HL-60 (cell line): ENCODE results near the gene STRIT1.

Experiments
- POLR2AphosphoS5 ChIP-seq: IDR thresholded peaks from 2 replicates; pipeline ENCODE4 v1.6.1; 2012; ENCODE audit warnings: low read depth
- TF ChIP-seq, protein P1 (sequence below): IDR thresholded peaks from one replicate; pipeline ENCODE4 v1.5.1; 2011; ENCODE audit warnings: low read length, control low read depth, inconsistent platforms; ENCODE audit not compliant: insufficient read depth

DNA sequence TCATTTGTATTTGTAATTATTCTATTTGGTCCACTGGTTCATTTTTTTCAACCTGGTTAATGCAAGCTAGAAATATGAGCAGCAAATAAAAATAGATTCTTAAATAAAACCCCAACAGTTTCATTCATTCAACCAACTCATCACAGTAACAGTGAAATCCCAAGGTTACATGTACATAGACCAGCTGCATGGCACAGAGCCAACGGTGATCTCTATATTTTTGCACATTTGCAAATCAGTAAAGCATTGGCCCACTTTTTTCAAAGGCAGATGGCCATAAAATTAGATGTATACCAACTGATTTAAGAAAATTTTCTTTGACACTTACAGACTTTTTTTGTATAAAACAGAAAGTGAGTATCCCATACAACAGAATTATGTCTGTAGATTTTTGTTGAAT is 49.3 kb downstream of the STRIT1 start:
- no peak for TF ChIP-seq POLR2AphosphoS5
- TF ChIP-seq, protein P1, sequence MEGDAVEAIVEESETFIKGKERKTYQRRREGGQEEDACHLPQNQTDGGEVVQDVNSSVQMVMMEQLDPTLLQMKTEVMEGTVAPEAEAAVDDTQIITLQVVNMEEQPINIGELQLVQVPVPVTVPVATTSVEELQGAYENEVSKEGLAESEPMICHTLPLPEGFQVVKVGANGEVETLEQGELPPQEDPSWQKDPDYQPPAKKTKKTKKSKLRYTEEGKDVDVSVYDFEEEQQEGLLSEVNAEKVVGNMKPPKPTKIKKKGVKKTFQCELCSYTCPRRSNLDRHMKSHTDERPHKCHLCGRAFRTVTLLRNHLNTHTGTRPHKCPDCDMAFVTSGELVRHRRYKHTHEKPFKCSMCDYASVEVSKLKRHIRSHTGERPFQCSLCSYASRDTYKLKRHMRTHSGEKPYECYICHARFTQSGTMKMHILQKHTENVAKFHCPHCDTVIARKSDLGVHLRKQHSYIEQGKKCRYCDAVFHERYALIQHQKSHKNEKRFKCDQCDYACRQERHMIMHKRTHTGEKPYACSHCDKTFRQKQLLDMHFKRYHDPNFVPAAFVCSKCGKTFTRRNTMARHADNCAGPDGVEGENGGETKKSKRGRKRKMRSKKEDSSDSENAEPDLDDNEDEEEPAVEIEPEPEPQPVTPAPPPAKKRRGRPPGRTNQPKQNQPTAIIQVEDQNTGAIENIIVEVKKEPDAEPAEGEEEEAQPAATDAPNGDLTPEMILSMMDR = no peak
